ENCODE results near the gene PDGFC. TPM values are rescaled to one million over a fixed set of nuclear protein-coding genes. Genes with fewer than 3 reads are reported as not detected.

Gene PDGFC
- total RNA-seq, 1 experiment from 2014 or later = 14.5 TPM

DNA sequence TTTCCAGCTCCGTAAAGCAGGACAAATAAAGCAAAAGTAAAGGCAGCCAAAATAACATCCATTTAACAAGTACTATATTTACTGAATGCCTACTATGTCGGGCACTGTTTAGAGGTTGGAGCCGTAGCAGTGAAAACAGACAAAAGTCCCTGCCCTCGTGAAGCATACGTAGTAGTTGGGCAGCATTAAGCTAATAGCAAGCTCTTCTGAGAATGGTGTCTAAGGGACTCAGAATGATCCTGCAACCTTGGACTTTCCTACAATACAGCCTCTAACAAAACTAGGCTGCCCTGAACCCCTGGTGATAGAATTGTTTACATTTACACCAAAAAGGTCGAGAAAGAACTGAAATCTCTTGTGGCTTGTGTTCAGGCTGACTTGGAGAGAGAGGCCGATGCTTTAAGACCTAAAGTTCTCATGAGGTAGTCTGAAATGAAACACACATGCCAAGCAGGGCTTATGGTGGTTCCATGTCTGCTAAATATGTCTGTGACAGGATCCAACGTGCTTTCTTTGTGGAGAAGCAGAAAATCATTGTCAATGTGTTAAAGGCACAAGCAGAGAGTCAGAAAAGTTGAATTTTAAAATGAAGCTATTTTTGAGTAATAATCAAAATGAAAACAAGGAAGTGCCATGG, 898 bp upstream of the PDGFC start:
- Histone ChIP-seq H3K36me3 (ENCODE audit: control insufficient read depth, insufficient read depth, low read length) (no peaks in the 10 kb centered on the region), H3K9me3 (ENCODE audit: control insufficient read depth, insufficient read depth, low read depth, low read length) (no peaks in the 10 kb centered on the region), H3K4me1 (ENCODE audit: control insufficient read depth, insufficient read depth, low read length) (peaks cover 23% of the 10 kb centered on the region), H3K27me3 (ENCODE audit: control insufficient read depth, insufficient read depth, low read length) (no peaks in the 10 kb centered on the region), H3K27ac (ENCODE audit: low read length) (0 out of 2 replicates have a peak overlapping the region, but pooled peaks have one; percentile 48), H3K4me3 (ENCODE audit: low read depth in 2 of 2, low read length in 2 of 2) (peak overlapping the region; percentile 68 to 93)
- no peak for DNase-seq (ENCODE audit: low read depth, low spot score)
- TF ChIP-seq TCF7L2 (IDR thresholded peaks at IDR 0.05; ENCODE audit: low read depth, low read length) = no peak
- no peak for TF ChIP-seq SIN3A (IDR thresholded peaks at IDR 0.05; ENCODE audit: borderline replicate concordance, insufficient read depth, low read depth, low read length)
- TF ChIP-seq, protein P1, sequence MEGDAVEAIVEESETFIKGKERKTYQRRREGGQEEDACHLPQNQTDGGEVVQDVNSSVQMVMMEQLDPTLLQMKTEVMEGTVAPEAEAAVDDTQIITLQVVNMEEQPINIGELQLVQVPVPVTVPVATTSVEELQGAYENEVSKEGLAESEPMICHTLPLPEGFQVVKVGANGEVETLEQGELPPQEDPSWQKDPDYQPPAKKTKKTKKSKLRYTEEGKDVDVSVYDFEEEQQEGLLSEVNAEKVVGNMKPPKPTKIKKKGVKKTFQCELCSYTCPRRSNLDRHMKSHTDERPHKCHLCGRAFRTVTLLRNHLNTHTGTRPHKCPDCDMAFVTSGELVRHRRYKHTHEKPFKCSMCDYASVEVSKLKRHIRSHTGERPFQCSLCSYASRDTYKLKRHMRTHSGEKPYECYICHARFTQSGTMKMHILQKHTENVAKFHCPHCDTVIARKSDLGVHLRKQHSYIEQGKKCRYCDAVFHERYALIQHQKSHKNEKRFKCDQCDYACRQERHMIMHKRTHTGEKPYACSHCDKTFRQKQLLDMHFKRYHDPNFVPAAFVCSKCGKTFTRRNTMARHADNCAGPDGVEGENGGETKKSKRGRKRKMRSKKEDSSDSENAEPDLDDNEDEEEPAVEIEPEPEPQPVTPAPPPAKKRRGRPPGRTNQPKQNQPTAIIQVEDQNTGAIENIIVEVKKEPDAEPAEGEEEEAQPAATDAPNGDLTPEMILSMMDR (IDR thresholded peaks at IDR 0.05) = no peak
- TF ChIP-seq, protein P2, sequence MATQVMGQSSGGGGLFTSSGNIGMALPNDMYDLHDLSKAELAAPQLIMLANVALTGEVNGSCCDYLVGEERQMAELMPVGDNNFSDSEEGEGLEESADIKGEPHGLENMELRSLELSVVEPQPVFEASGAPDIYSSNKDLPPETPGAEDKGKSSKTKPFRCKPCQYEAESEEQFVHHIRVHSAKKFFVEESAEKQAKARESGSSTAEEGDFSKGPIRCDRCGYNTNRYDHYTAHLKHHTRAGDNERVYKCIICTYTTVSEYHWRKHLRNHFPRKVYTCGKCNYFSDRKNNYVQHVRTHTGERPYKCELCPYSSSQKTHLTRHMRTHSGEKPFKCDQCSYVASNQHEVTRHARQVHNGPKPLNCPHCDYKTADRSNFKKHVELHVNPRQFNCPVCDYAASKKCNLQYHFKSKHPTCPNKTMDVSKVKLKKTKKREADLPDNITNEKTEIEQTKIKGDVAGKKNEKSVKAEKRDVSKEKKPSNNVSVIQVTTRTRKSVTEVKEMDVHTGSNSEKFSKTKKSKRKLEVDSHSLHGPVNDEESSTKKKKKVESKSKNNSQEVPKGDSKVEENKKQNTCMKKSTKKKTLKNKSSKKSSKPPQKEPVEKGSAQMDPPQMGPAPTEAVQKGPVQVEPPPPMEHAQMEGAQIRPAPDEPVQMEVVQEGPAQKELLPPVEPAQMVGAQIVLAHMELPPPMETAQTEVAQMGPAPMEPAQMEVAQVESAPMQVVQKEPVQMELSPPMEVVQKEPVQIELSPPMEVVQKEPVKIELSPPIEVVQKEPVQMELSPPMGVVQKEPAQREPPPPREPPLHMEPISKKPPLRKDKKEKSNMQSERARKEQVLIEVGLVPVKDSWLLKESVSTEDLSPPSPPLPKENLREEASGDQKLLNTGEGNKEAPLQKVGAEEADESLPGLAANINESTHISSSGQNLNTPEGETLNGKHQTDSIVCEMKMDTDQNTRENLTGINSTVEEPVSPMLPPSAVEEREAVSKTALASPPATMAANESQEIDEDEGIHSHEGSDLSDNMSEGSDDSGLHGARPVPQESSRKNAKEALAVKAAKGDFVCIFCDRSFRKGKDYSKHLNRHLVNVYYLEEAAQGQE (IDR thresholded peaks at IDR 0.05; ENCODE audit: insufficient read depth in 1 of 2, low read depth in 2 of 2, low read length in 1 of 2) = no peak
- no peak for TF ChIP-seq POLR2AphosphoS5 (IDR thresholded peaks at IDR 0.05; ENCODE audit: low read depth, low read length)
- ATAC-seq = no peak; the same call in 1 of the 2 replicates
- intact Hi-C loops (cut with micrococcal nuclease; ENCODE audit: unreplicated experiment) = no loop called here
- in situ Hi-C loops (cut with HindIII; ENCODE audit: low pct_unique_long_range_greater_than_20kb, low sequenced_read_pairs) = no loop called here
- ChIA-PET CTCF (no interaction called here), POLR2A (no interaction called here)
- BruUV-seq (replicated peaks) = no TSS peak

DNA sequence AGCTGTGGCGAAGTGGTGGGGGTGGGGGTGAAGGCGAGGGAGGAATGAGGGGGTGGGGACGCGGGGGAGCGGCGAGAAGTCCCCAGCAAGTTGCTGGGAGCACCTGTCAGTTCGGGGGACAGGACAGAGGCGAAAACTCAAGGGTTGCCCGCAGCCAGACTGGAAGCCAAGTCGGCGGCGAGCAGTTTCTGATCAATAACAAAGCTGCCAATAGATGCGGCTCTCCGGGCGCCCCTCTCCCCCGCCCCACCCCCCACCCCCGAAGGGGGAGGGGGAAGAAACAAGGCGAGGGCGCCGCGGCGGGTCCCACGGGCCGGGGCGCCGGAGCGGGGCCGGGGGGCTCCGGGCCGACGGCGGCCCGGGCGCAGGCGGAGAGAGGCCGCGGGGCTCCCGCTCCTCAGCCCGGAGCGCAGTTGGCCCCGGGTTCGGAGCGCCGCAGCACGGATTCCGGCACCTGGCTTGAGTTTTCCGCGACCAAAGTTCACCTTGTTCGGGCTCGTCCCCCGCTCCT, 379 bp downstream of the PDGFC start:
- Histone ChIP-seq H3K4me1 (ENCODE audit: control insufficient read depth, insufficient read depth, low read length) (peaks cover 27% of the 10 kb centered on the region), H3K27ac (ENCODE audit: low read length) (peak overlapping the region; percentile 80; the same call in 1 of the 2 replicates), H3K9me3 (ENCODE audit: control insufficient read depth, insufficient read depth, low read depth, low read length) (no peaks in the 10 kb centered on the region), H3K4me3 (ENCODE audit: low read depth in 2 of 2, low read length in 2 of 2) (peak overlapping the region; percentile 68 to 93), H3K27me3 (ENCODE audit: control insufficient read depth, insufficient read depth, low read length) (no peaks in the 10 kb centered on the region), H3K36me3 (ENCODE audit: control insufficient read depth, insufficient read depth, low read length) (no peaks in the 10 kb centered on the region)
- no TSS peak for BruUV-seq (replicated peaks)
- in situ Hi-C loops (cut with HindIII; ENCODE audit: low pct_unique_long_range_greater_than_20kb, low sequenced_read_pairs) (no loop called here), intact Hi-C loops (cut with micrococcal nuclease; ENCODE audit: unreplicated experiment) (no loop called here)
- TF ChIP-seq, protein P1 (IDR thresholded peaks at IDR 0.05) = no peak
- TF ChIP-seq POLR2AphosphoS5 (IDR thresholded peaks at IDR 0.05; ENCODE audit: low read depth, low read length) (no peak), SIN3A (IDR thresholded peaks at IDR 0.05; ENCODE audit: borderline replicate concordance, insufficient read depth, low read depth, low read length) (no peak), TCF7L2 (IDR thresholded peaks at IDR 0.05; ENCODE audit: low read depth, low read length) (no peak)
- TF ChIP-seq, protein P2 (IDR thresholded peaks at IDR 0.05; ENCODE audit: insufficient read depth in 1 of 2, low read depth in 2 of 2, low read length in 1 of 2) = no peak
- ChIA-PET CTCF (interaction anchor here (2.1 kb wide), 1 partner anchor 74 kb away, joined by 6 read pairs; no protein-coding TSS in a partner anchor), POLR2A (no interaction called here)
- ATAC-seq (peak; percentile 21), DNase-seq (ENCODE audit: low read depth, low spot score) (no peak)

Measured in Panc1 (cell line).